CD4-positive, alpha-beta T cell treated with Interleukin-10 for 1 hour (primary cell): ENCODE results near the gene KYAT1.
A peak's percentile ranks its signal among the peaks of the same experiment; 100 is the strongest.
"Not testable (repeated sequence)": the region's sequence is repeated elsewhere in the genome, so short reads cannot be mapped to it uniquely, and the experiment has no call there.

Experiments
- DNase-seq: peaks from one replicate; pipeline ENCODE4 v3.0.0-alpha.2; 2020

The KYAT1 gene

GRCh38 chr9:128882677-128883603, 1.2 kb upstream of the KYAT1 start:
- DNase-seq, result no peak

DNA sequence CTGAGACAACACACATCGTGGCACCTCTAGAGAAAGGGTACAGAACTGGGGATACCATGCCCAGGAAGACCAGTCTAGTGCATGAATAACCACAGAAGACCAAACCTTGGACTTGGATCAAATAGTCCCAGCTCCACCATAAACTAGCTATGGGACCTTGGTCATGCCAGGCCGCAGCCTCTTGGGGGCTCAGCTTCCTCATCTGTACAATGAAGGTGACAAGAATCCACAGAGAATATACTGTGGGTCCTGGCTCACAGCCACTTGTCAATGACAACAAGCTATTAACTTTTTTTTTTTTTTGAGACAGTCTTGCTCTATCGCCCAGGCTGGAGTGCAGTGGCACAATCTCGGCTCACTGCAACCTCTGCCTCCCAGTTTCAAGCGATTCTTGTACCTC, 3.9 kb downstream of the KYAT1 start:
- no peak for DNase-seq

DNA sequence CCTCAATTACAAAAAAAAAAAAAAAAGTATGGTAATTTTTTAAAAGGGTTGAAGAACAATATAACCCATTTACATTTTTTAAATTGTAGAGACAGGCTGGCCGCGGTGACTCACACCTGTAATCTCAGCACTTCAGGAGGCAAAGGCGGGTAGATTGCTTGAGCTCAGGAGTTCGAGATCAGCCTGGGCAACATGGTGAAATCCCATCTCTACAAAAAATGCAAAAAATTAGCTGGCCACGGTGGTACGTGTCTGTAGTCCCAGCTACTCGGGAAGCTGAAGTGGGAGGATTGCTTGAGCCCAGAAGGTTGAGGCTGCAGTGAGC, 10.8 kb downstream of the KYAT1 start:
- DNase-seq, result not testable (repeated sequence)

- no peak for DNase-seq
These were observed 11.4 kb downstream of the KYAT1 start for GRCh38 chr9:128870128-128870940.

- peak; percentile 83 for DNase-seq
These were observed 18.1 kb downstream of the KYAT1 start for GRCh38 chr9:128863647-128864046.

- no peak for DNase-seq
These were observed 19.3 kb downstream of the KYAT1 start for GRCh38 chr9:128862401-128862851.

GRCh38 chr9:128861501-128861900, 20.2 kb downstream of the KYAT1 start:
- DNase-seq, result no peak

DNA sequence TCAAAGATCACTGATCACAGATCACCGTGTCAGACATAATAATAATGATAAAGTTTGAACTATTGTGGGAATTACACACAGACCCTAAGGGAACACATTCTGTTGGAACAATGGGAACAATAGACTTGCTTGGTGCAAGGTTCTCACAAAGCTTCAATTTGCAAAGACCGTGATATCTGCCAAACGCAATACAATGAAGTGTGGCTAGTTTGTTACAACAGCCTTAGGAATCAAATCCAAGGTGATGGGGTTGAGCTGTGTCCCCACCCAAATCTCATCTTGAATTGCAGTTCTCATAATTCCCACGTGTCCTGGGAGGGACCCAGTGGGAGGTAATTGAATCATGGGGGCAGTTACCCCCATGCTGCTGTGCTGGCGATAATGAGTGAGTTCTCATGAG, 20.8 kb downstream of the KYAT1 start:
- no peak for DNase-seq

- not testable (repeated sequence) for DNase-seq
These were observed 23.3 kb downstream of the KYAT1 start for GRCh38 chr9:128858476-128858875.

GRCh38 chr9:128854454-128854853, 27.3 kb downstream of the KYAT1 start:
- DNase-seq, result not testable (repeated sequence)

- not testable (repeated sequence) for DNase-seq
These were observed 29.1 kb downstream of the KYAT1 start for GRCh38 chr9:128852646-128853045.

DNA sequence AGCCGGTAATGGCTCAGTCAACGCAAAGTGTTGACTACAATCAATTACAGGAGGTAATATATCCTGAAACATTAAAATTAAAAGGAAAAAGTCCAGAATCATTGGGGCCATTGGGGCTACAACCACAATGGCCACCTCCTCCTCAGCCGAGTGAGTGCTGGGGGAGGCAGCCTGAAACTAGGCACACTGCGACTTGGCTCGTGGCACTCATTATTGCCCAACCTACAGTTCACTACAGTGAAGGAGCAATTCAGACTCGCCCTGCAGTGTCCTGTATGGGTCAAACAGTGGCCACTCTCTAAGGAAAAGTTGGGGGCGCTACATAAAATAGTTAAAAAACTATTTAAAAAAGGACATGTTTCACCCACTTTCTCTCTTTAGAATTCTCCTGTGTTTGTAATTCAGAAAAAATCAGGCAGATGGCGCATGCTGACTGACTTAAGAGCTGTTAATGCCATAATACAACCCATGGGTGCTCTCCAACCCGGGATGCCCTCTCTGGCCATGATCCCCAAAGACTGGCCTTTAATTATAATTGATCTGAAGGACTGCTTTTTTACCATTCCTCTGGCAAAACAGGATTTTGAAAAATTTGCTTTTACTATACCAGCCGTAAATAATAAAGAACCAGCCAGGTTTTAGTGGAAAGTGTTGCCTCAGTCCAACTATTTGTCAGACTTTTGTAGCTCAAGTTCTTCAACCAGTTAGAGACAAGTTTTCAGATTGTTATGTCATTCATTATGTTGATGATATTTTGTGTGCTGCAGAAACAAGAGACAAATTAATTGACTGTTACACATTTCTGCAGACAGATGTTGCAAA, 29.8 kb downstream of the KYAT1 start:
- DNase-seq, result peak; percentile 34

- DNase-seq, result not testable (repeated sequence)
These were observed 30.7 kb downstream of the KYAT1 start for GRCh38 chr9:128851024-128851423.

DNA sequence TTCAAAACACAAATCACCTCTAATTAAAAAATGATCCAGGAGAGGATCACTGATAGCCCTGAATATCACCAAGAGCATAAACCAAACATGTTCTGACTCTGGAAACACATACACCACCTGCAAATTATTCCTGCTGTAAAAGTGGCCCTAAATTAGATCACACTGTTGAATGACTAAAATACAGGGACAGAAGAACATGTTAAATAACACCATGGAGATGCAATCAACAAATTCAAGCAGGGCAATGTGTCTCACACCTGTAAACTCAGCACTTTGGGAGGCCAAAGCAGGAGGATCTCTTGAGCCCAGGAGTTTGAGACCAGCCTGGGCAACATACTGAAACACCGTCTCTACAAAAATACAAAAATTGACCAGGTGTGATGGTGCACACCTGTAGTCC, 33.9 kb downstream of the KYAT1 start:
- DNase-seq, result no peak

GRCh38 chr9:128846680-128847030, 35.1 kb downstream of the KYAT1 start:
- DNase-seq, result no peak

DNA sequence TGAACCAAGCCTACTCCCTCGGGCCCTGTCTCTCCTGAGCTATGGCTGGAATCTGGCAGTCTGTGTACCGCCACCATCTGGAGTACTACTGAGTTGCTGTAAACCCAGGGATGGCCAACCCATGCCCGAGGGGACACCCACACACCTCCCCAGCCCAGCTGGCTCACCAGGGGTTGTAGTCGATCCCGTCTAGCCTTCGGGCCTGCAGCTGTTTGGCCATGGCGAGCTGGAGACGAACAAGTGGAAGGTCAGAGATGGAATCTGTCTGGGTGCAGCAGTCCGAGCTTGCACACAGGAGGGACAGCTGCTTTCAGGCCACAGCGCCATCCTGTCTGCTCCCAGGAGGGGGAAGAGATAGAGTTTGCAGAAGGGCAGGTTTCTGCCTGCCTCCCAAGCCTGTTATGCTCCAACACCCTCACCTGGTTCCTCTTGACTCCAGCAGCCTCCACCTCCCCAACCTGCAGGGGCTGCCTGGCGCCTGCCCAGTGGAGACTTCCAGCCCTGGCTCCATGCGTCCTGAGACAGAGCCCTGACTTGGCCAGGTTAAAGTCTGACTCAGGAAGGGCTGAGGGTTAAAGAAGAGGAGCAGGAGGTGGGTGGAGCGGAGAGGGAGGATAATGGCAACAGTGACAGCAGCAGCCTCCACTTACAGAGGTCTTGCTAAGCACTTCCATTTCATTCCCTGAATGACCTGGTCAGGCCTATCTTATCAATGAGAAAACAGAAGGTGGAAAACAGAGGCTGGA, 36.4 kb downstream of the KYAT1 start:
- DNase-seq, result no peak

DNA sequence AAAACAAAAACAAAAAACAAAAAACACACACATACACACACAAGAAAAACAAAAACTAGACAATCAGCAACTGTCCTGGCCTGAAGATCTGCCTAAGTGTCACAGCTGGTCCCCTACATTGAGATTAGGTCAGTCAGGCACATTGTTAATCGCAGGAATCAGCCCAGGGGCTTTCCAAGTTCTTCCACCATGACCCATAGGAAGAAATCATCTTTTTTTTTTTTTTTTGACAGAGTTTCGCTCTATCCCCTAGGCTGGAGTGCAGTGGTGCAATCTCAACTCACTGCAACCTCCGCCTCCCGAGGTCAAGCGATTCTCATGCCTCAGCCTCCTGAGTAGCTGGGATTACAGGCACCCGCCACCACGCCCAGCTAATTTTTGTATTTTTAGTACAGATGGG, 38.6 kb downstream of the KYAT1 start:
- not testable (repeated sequence) for DNase-seq

DNA sequence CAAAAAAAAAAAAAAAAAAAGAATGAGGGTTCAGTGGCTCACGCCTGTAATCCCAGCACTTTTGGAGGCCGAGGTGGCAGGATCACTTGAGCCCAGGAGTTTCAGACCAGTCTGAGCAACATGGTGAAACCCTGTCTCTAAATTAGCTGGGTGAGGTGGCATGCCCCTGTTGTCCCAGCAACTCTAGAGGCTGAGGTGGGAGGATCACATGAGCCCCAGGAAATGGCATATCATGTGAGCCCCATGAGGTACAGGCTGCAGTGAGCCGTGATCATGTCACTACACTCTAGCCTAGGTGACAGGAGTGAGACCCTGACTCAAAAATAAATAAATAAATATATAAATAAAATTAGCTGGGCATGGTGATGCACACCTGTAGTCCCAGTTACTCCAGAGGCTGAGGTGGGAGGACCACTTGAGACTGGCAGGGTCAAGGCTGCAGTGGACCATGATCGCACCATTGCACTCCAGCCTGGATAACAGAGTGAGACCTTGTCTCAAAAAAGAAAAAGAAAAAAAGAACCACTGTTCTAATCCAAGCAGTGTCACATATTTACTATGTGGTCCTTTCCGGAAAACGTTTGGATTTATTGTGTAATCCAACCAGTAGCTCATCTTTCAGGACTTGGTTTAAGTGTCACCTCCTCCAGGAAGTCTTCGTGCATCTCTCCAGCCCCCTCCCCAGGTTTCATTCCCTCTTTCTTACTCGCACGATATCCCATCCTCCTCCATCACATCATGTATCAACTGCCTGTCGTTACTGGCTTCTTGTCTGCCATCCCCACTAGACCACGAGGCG, 39.9 kb downstream of the KYAT1 start:
- no peak for DNase-seq

- DNase-seq, result no peak
These were observed 41.2 kb downstream of the KYAT1 start for GRCh38 chr9:128840524-128840923.

GRCh38 chr9:128838338-128838737, 43.4 kb downstream of the KYAT1 start:
- DNase-seq, result no peak

GRCh38 chr9:128836509-128837145, 45.1 kb downstream of the KYAT1 start:
- DNase-seq, result no peak
